Ishikawa (cell line): ENCODE results near the gene SCEL.

Experiments used
- CEBPB ChIP-seq: IDR thresholded peaks from 2 replicates; pipeline ENCODE4 v1.6.1; 2012
- CREB1 ChIP-seq: IDR thresholded peaks from 2 replicates; pipeline ENCODE4 v1.6.1; 2012; ENCODE audit warnings: low read depth
- EGR1 ChIP-seq: IDR thresholded peaks from 2 replicates; pipeline ENCODE4 v1.6.1; 2012
- EP300 ChIP-seq: IDR thresholded peaks from 2 replicates; pipeline ENCODE4 v1.6.1; 2012; ENCODE audit warnings: borderline replicate concordance
- FOXM1 ChIP-seq: IDR thresholded peaks from 2 replicates; pipeline ENCODE4 v1.6.1; 2012; ENCODE audit warnings: low read depth, borderline replicate concordance
- NFIC ChIP-seq: IDR thresholded peaks from 2 replicates; pipeline ENCODE4 v1.6.1; 2012
- RAD21 ChIP-seq: IDR thresholded peaks from 2 replicates; pipeline ENCODE4 v1.6.1; 2012; ENCODE audit warnings: low read depth
- REST ChIP-seq: IDR thresholded peaks from 2 replicates; pipeline ENCODE4 v1.6.1; 2012; ENCODE audit warnings: low read depth, mild to moderate bottlenecking
- TAF1 ChIP-seq: IDR thresholded peaks from 2 replicates; pipeline ENCODE4 v1.6.1; 2012; ENCODE audit warnings: low read depth, mild to moderate bottlenecking
- TCF12 ChIP-seq: IDR thresholded peaks from 2 replicates; pipeline ENCODE4 v1.6.1; 2012; ENCODE audit warnings: low read depth
- TEAD4 ChIP-seq: IDR thresholded peaks from 2 replicates; pipeline ENCODE4 v1.6.1; 2012
- USF1 ChIP-seq: IDR thresholded peaks from 2 replicates; pipeline ENCODE4 v1.6.1; 2012
- YY1 ChIP-seq: IDR thresholded peaks from 2 replicates; pipeline ENCODE4 v1.6.1; 2012; ENCODE audit warnings: low read depth
- ZBTB7A ChIP-seq: IDR thresholded peaks from 2 replicates; pipeline ENCODE4 v1.6.1; 2012; ENCODE audit warnings: low read depth
- TF ChIP-seq, protein P1 (sequence below): IDR thresholded peaks from 2 replicates; pipeline ENCODE4 v1.6.1; 2012

Gene SCEL

DNA sequence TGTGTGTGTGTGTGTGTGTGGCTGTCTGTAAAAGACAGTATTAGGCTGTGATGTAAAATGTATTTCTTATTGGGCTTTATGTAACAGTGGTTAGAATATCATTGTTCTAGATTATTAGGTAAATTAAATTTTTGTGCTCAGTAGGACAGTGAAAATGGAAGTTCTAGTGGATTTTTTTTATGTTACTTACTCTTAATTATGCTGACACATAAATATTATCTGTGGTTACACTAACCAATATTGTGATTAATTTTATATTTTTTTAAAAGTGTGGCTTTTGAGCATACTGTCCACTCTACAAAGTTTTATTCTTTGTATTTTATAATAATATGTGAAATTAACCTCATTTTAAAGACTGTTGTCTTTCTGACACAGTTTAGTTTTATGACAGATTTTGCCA, 80.5 kb downstream of the SCEL start:
- no peak for TF ChIP-seq TEAD4
- TF ChIP-seq CEBPB, result no peak
- TF ChIP-seq NFIC, result no peak
- TF ChIP-seq TAF1, result no peak
- TF ChIP-seq, protein P1, sequence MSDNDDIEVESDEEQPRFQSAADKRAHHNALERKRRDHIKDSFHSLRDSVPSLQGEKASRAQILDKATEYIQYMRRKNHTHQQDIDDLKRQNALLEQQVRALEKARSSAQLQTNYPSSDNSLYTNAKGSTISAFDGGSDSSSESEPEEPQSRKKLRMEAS, result no peak
- no peak for TF ChIP-seq REST
- no peak for TF ChIP-seq EGR1
- TF ChIP-seq RAD21, result no peak
- no peak for TF ChIP-seq FOXM1

DNA sequence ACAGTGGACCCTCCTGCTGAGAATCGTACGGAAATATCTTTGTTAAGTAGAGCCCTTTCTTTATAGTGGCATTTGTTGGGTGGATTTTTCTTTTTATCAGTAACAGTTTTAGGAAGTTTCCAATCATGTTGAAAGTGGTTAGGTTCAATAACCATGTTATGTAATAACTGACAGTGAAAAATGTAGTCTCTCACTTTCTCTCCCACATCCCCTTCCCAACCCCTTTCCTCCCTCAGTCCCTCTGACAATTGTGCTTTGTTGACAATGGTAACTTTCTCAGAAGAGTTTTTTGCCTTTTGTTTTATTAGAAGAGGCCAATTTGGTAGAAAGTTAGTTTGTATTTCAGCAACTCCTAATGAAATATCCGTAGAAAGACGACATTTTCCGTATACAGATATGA, 84.1 kb downstream of the SCEL start:
- TF ChIP-seq ZBTB7A (no peak), USF1 (no peak), TAF1 (no peak), FOXM1 (no peak), CEBPB (no peak), NFIC (no peak)
- TF ChIP-seq, protein P1, result no peak

DNA sequence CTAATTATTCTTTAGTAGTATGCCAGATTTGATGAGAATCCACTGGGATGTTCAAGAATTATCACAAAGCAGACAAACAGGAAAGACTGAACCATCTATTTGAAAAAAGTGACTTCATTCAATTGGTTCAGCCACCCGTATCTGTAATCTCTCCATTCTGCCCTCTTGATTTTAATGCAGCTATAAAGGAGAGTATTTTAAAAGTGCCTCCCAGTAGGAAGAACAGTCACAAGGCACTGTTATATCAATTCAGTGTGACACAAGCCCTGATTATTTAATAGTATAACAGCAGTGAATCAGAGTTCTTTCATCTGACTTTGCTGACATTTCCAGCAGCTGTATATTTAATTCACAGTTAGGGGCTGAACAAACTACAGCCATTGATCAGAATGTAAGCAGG, 84.6 kb downstream of the SCEL start:
- TF ChIP-seq NFIC (no peak), ZBTB7A (no peak), FOXM1 (no peak), REST (no peak), RAD21 (no peak), YY1 (no peak), EGR1 (no peak), TCF12 (no peak), CREB1 (no peak), TEAD4 (no peak), CEBPB (no peak), EP300 (no peak), TAF1 (no peak), USF1 (no peak)
- TF ChIP-seq, protein P1, result no peak

GRCh38 chr13:77623806-77624205, 88.3 kb downstream of the SCEL start:
- TF ChIP-seq CREB1 (no peak), TEAD4 (no peak), YY1 (no peak)

DNA sequence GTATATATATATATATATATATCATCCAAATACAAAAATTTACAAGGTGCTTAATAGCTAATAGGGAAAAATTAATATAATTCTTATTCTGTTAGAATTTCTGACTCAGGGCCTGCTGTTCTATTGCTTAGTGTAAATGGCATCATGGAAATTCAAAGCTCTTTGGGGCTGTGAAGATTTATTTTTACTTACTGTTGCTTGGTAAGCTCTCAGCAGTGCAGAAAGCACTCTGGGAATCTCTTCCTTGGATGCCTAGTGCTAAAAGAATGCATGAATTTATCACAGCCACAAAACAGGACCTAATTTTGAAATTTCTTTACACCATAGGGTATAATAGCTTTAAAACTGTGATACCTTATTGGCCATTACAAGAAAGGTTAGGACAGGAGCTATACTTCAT, 92.7 kb downstream of the SCEL start:
- TF ChIP-seq TAF1, result no peak
- no peak for TF ChIP-seq ZBTB7A
- TF ChIP-seq RAD21, result no peak
- TF ChIP-seq USF1, result no peak
- TF ChIP-seq NFIC, result no peak
- no peak for TF ChIP-seq REST
- TF ChIP-seq EGR1, result no peak
- no peak for TF ChIP-seq FOXM1
- TF ChIP-seq, protein P1, result no peak
- no peak for TF ChIP-seq CREB1
- TF ChIP-seq CEBPB, result no peak
- TF ChIP-seq TEAD4, result no peak
- no peak for TF ChIP-seq YY1
- TF ChIP-seq TCF12, result no peak
- no peak for TF ChIP-seq EP300
